Lung (tissue), 12 donors: ENCODE measurements around the gene KRT4. TPM values are rescaled to one million over a fixed set of nuclear protein-coding genes. Genes with fewer than 3 reads are reported as not detected.
"Not testable (repeated sequence)": the region's sequence is repeated elsewhere in the genome, so short reads cannot be mapped to it uniquely, and the experiment has no call there.

Experiments
- ATAC-seq: fragments of 200-7000 bp; cut with Tn5 transposase; one replicate; pipeline ENCODE4 v1.9.1; 2020; ENCODE audit warnings: moderate number of reproducible peaks; ENCODE audit not compliant: insufficient read depth, low FRiP score
- DNase-seq, 3 donors: peaks; one replicate each; pipeline ENCODE4 v3.0.0-alpha.2; 2013 to 2017
- H3K27ac ChIP-seq, 2 donors: one replicate each; pipeline ENCODE4 v1.5.1; 2013; ENCODE audit warnings: mild to moderate bottlenecking in 2 of 2, moderate library complexity in 2 of 2, control low read depth in 1 of 2, inconsistent platforms in 1 of 2, low read depth in 1 of 2, low read length in 1 of 2
- H3K27me3 ChIP-seq, 3 donors: one replicate each; pipeline ENCODE4 v1.5.1; 2013; ENCODE audit warnings: low read length in 2 of 3; ENCODE audit not compliant: control insufficient read depth in 3 of 3, insufficient read depth in 3 of 3
- H3K36me3 ChIP-seq, 4 donors: one replicate each; pipeline ENCODE4 v1.5.1; 2013; ENCODE audit warnings: low read length in 4 of 4, mild to moderate bottlenecking in 1 of 4, moderate library complexity in 1 of 4; ENCODE audit not compliant: control insufficient read depth in 4 of 4, insufficient read depth in 4 of 4
- H3K4me1 ChIP-seq, 5 donors: one replicate each; pipeline ENCODE4 v1.5.1; 2013; ENCODE audit warnings: low read length in 5 of 5, mild to moderate bottlenecking in 2 of 5, moderate library complexity in 1 of 5; ENCODE audit not compliant: control insufficient read depth in 5 of 5, insufficient read depth in 5 of 5
- H3K4me3 ChIP-seq: one replicate; pipeline ENCODE4 v1.5.1; 2013; ENCODE audit warnings: mild to moderate bottlenecking, control low read depth, moderate library complexity
- H3K9ac ChIP-seq, 2 donors: one replicate each; pipeline ENCODE4 v1.5.1; 2013; ENCODE audit warnings: low read length in 2 of 2, control low read depth in 1 of 2; ENCODE audit not compliant: insufficient read depth in 1 of 2
- H3K9me3 ChIP-seq, 4 donors: one replicate each; pipeline ENCODE4 v1.5.1; 2013; ENCODE audit warnings: low read length in 3 of 4, mild to moderate bottlenecking in 1 of 4, moderate library complexity in 1 of 4; ENCODE audit not compliant: control insufficient read depth in 4 of 4, insufficient read depth in 3 of 4
- CTCF ChIP-seq: IDR thresholded peaks from 2 replicates; pipeline ENCODE4 v1.5.1; 2012; ENCODE audit warnings: mild to moderate bottlenecking; ENCODE audit errors: control extremely low read depth, extremely low read depth
- WGBS, 2 donors: extraction: QIAGEN DNeasy Blood & Tissue Kit; methylation state at CpG; one replicate each; pipeline ENCODE4 v1.1.7; 2013; 5-methylcytosine and 5-hydroxymethylcytosine counted together
- polyA plus RNA-seq, 2 donors: library from polyadenylated mRNA; stranded (reverse); fragments of 200-250 nt; gene quantifications; one replicate each; pipeline ENCODE4 v1.2.1, GENCODE V29; 2013
- total RNA-seq, 2 donors: library from RNA; depleted of rRNA in 1 of 2; stranded (reverse); fragments of >200 nt in 1 of 2; gene quantifications; one replicate each; pipeline ENCODE4 v1.2.1, GENCODE V29; 2014 to 2021
- donor health status: control.
- donor health status: control.
- donor health status: Bipolar disorder and iron deficiency.
- donor health status: healthy.
- donor health status: DM: yes; HTN: yes; CAD: no.

Gene KRT4
- total and polyA plus RNA-seq, 4 donors = 1.3 to 7.7 (median 3.4) TPM

- Histone ChIP-seq H3K4me1 (no peaks in the 10 kb centered on the region), H3K27me3 (no peaks in the 10 kb centered on the region), H3K36me3 (no peaks in the 10 kb centered on the region), H3K27ac (no peak overlapping the region), H3K4me3 (no peak overlapping the region), H3K9me3 (peaks cover 0 to 16% (median 8%) of the 10 kb centered on the region in 4 donors), H3K9ac (no peak overlapping the region)
- 62 to 71% methylated on average over 2 of the region's 2 CpGs for WGBS, 2 donors
- DNase-seq = no peak
- TF ChIP-seq CTCF = no peak
- no peak for ATAC-seq
These were observed 49.9 kb downstream of the KRT4 start for GRCh38 chr12:52763991-52764390.

GRCh38 chr12:52763036-52763659, 50.8 kb downstream of the KRT4 start:
- H3K27ac ChIP-seq = no peak overlapping the region
- H3K9ac ChIP-seq = no peak overlapping the region
- ATAC-seq (no peak), DNase-seq (no peak)
- no peaks in the 10 kb centered on the region for H3K36me3 ChIP-seq
- peaks cover 0 to 8% (median 0%) of the 10 kb centered on the region in 3 donors for H3K27me3 ChIP-seq
- WGBS, 2 donors = 76 to 78% methylated on average over 9 of the region's 9 CpGs
- TF ChIP-seq CTCF = no peak
- H3K4me3 ChIP-seq = no peak overlapping the region
- no peaks in the 10 kb centered on the region for H3K4me1 ChIP-seq
- H3K9me3 ChIP-seq = peaks cover 0 to 13% (median 8%) of the 10 kb centered on the region in 4 donors

- peaks cover 0 to 15% (median 8%) of the 10 kb centered on the region in 4 donors for H3K9me3 ChIP-seq
- no peaks in the 10 kb centered on the region for H3K4me1 ChIP-seq
- peaks cover 0 to 9% (median 0%) of the 10 kb centered on the region in 3 donors for H3K27me3 ChIP-seq
- no peak overlapping the region for H3K4me3 ChIP-seq
- no peaks in the 10 kb centered on the region for H3K36me3 ChIP-seq
- H3K9ac ChIP-seq = no peak overlapping the region
- TF ChIP-seq CTCF = no peak
- ATAC-seq (no peak), DNase-seq (no peak)
- no peak overlapping the region for H3K27ac ChIP-seq
- 95 to 100% methylated on average over 2 of the region's 2 CpGs for WGBS, 2 donors
These were observed 52.1 kb downstream of the KRT4 start for GRCh38 chr12:52761802-52762201.

DNA sequence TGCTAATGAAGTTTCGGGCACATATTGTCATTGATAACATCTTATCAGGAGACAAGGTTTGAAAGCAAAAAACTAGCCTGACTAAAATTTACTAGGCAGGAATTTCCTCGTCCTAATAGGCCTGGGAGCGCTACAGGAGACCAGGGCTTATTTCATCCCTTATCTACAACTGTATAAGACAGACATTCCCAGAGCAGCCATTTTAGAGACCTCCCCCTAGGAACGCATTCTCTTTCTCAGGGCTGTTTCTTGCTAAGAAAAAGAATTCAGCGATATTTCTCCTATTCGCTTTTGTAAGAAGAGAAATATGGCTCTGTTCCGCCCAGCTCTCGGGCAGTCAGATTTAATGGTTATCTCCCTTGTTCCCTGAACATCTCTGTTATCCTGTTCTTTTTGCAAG, 52.7 kb downstream of the KRT4 start:
- not testable (repeated sequence) for H3K27ac ChIP-seq, DNase-seq, H3K4me3 ChIP-seq, ATAC-seq, H3K4me1 ChIP-seq, H3K9ac ChIP-seq, H3K36me3 ChIP-seq
- Histone ChIP-seq H3K9me3 (peaks cover 0 to 15% (median 8%) of the 10 kb centered on the region in 4 donors), H3K27me3 (peaks cover 0 to 11% (median 0%) of the 10 kb centered on the region in 3 donors)
- WGBS, 2 donors = 89 to 91% methylated on average over 8 of the region's 8 CpGs
